SK-N-SH (cell line): Measurements from ENCODE around the gene LAIR2. TPM values are rescaled to one million over a fixed set of nuclear protein-coding genes. Genes with fewer than 3 reads are reported as not detected.

Source experiments
- CTCF ChIA-PET: fragments of 300-600, 350-600 bp; formaldehyde crosslinking; extraction: SDS; loops from one replicate; lab custom pipeline; 2021; lab: Yijun Ruan, JAX
- POLR2A ChIA-PET: fragments of 350-600 bp; sonication (Branson Sonifier 250); formaldehyde crosslinking; extraction: SDS; loops from one replicate; lab custom pipeline; 2020; ENCODE audit warnings: antibody characterized with exemption, inconsistent platforms; lab: Yijun Ruan, JAX
- DNase-seq: peaks from one replicate; pipeline ENCODE4 v3.0.0; 2012
- H2AFZ ChIP-seq: fragments of 200-600 bp; sonication (generic); 2 replicates; pipeline ENCODE4 v1.8.1; 2016; ENCODE audit warnings: antibody characterized with exemption, mild to moderate bottlenecking, low read depth
- H3F3A ChIP-seq: fragments of 200-600 bp; sonication (generic); replicated peaks from 2 replicates; pipeline ENCODE3; 2016; ENCODE audit warnings: antibody characterized with exemption, mild to moderate bottlenecking; ENCODE audit not compliant: insufficient read depth
- H3K27ac ChIP-seq, 2 experiments: fragments of 200-500 bp in 1 of 2; fragments of 200-600 bp in 1 of 2; sonication (Bioruptor generic) in 1 of 2; sonication (generic), shearing (Covaris generic) in 1 of 2; 2 replicates each; pipeline versions ENCODE4 v1.5.1 to v1.6.1; 2014 to 2016; ENCODE audit warnings: low read depth in 2 of 2, inconsistent platforms in 1 of 2, low read length in 1 of 2, mild to moderate bottlenecking in 1 of 2, mixed read lengths in 1 of 2
- H3K27me3 ChIP-seq: fragments of 200-600 bp; sonication (generic), shearing (Covaris generic); 2 replicates; pipeline ENCODE4 v1.6.1; 2016; ENCODE audit warnings: mixed run types; ENCODE audit not compliant: insufficient read depth
- H3K36me3 ChIP-seq, 2 experiments: fragments of 200-500 bp in 1 of 2; fragments of 200-600 bp in 1 of 2; sonication (Bioruptor generic) in 1 of 2; sonication (generic) in 1 of 2; replicated peaks in 1 of 2; 2 replicates each; pipeline versions ENCODE3 to v1.5.1; 2014 to 2016; ENCODE audit warnings: low read length in 1 of 2, mild to moderate bottlenecking in 1 of 2; ENCODE audit not compliant: insufficient read depth in 2 of 2, control insufficient read depth in 1 of 2
- H3K4me1 ChIP-seq, 2 experiments: fragments of 200-500 bp in 1 of 2; fragments of 200-600 bp in 1 of 2; sonication (Bioruptor generic) in 1 of 2; sonication (generic), shearing (Covaris generic) in 1 of 2; 2 replicates each; pipeline versions ENCODE4 v1.5.1 to v1.6.1; 2014 to 2016; ENCODE audit warnings: low read depth in 1 of 2, low read length in 1 of 2, mixed run types in 1 of 2; ENCODE audit not compliant: insufficient read depth in 2 of 2, control insufficient read depth in 1 of 2
- H3K4me2 ChIP-seq: fragments of 200-600 bp; sonication (generic), shearing (Covaris generic); 2 replicates; pipeline ENCODE4 v1.6.1; 2017; ENCODE audit warnings: mixed run types
- H3K4me3 ChIP-seq, 2 experiments: fragments of 200-500 bp in 1 of 2; fragments of 200-600 bp in 1 of 2; sonication (Bioruptor generic) in 1 of 2; sonication (generic), shearing (Covaris generic) in 1 of 2; 2 replicates each; pipeline versions ENCODE4 v1.5.1 to v1.8.1; 2014 to 2016; ENCODE audit warnings: low read depth in 2 of 2, inconsistent platforms in 1 of 2, low read length in 1 of 2, mild to moderate bottlenecking in 1 of 2, mixed read lengths in 1 of 2, moderate library complexity in 1 of 2
- H3K79me2 ChIP-seq: fragments of 200-600 bp; sonication (generic); 2 replicates; pipeline ENCODE4 v1.8.1; 2017; ENCODE audit warnings: mild to moderate bottlenecking; ENCODE audit not compliant: insufficient read depth
- H3K9ac ChIP-seq: fragments of 200-600 bp; sonication (generic); 2 replicates; pipeline ENCODE4 v1.6.1; 2017; ENCODE audit warnings: mixed run types
- H3K9me2 ChIP-seq: fragments of 200-600 bp; sonication (generic); 2 replicates; pipeline ENCODE4 v1.6.1; 2017; ENCODE audit warnings: mixed run types
- H3K9me3 ChIP-seq: fragments of 200-600 bp; sonication (generic); 2 replicates; pipeline ENCODE4 v1.6.1; 2017; ENCODE audit warnings: mixed run types, mild to moderate bottlenecking, moderate library complexity
- H4K20me1 ChIP-seq: fragments of 200-600 bp; sonication (generic); 2 replicates; pipeline ENCODE4 v1.6.1; 2017; ENCODE audit warnings: mild to moderate bottlenecking, mixed run types; ENCODE audit not compliant: insufficient read depth
- CTCF ChIP-seq: fragments of 200-600 bp; sonication (generic); IDR thresholded peaks from 2 replicates; pipeline ENCODE4 v1.6.1; 2017; ENCODE audit warnings: antibody characterized with exemption, mild to moderate bottlenecking, moderate library complexity
- EZH2phosphoT487 ChIP-seq: fragments of 200-600 bp; sonication (generic); IDR thresholded peaks from 2 replicates; pipeline ENCODE4 v1.6.1; 2017; ENCODE audit warnings: low read depth, mixed run types, mild to moderate bottlenecking, antibody characterized with exemption, moderate library complexity, borderline replicate concordance
- JUND ChIP-seq: IDR thresholded peaks from 2 replicates; pipeline ENCODE4 v1.4.0; 2012
- RCOR1 ChIP-seq: fragments of 150-350 bp; IDR thresholded peaks from 2 replicates; pipeline ENCODE4 v1.6.1; 2017; ENCODE audit warnings: antibody characterized with exemption, low read length
- TAF1 ChIP-seq: IDR thresholded peaks from 2 replicates; pipeline ENCODE4 v1.6.1; 2012; ENCODE audit warnings: low read depth, mild to moderate bottlenecking, low read length, moderate library complexity, borderline replicate concordance
- TCF12 ChIP-seq: IDR thresholded peaks from 2 replicates; pipeline ENCODE4 v1.4.0; 2012
- YY1 ChIP-seq: IDR thresholded peaks from 2 replicates; pipeline ENCODE4 v1.4.0; 2012; ENCODE audit warnings: low read depth, mild to moderate bottlenecking
- WGBS: methylation state at CpG from one replicate; pipeline ENCODE4 v1.1.6; 2017; ENCODE audit warnings: low lambda C conversion rate; 5-methylcytosine and 5-hydroxymethylcytosine counted together
- polyA plus RNA-seq, 3 experiments: library from polyadenylated mRNA; depleted of rRNA; stranded (reverse); fragments of >200 nt; gene quantifications; 2 replicates each; pipeline ENCODE4 v1.2.3, GENCODE V29; 2012
- TF ChIP-seq, protein P1 (sequence below): IDR thresholded peaks from 2 replicates; pipeline ENCODE4 v1.6.1; 2012; ENCODE audit warnings: mild to moderate bottlenecking, low read depth, low read length, moderate library complexity
- TF ChIP-seq, protein P2 (sequence below): IDR thresholded peaks from 2 replicates; pipeline ENCODE4; 2012
- TF ChIP-seq, protein P3 (sequence below): fragments of 150-350 bp; IDR thresholded peaks from 2 replicates; pipeline ENCODE4 v1.6.1; 2016; ENCODE audit warnings: mild to moderate bottlenecking, low read depth, low read length

Gene LAIR2
- polyA plus RNA-seq, 1 of the 3 experiments (the other 2 are of a cell fraction) = not detected

- ChIA-PET POLR2A (no interaction called here), CTCF (no interaction called here)
- no peak overlapping the region for H3K9ac ChIP-seq
- peaks cover 6% of the 10 kb centered on the region; the same call in 1 of the 2 replicates for H3K27me3 ChIP-seq
- no peak overlapping the region for H2AFZ ChIP-seq
- 13% methylated on average over 6 of the region's 6 CpGs for WGBS
- H3F3A ChIP-seq = no peaks in the 10 kb centered on the region
- H3K4me3 ChIP-seq = no peak overlapping the region
- H3K79me2 ChIP-seq = no peaks in the 10 kb centered on the region
- no peaks in the 10 kb centered on the region for H4K20me1 ChIP-seq
- H3K9me2 ChIP-seq = no peaks in the 10 kb centered on the region
- H3K9me3 ChIP-seq = no peaks in the 10 kb centered on the region
- no peak for TF ChIP-seq RCOR1
- TF ChIP-seq, protein P1, sequence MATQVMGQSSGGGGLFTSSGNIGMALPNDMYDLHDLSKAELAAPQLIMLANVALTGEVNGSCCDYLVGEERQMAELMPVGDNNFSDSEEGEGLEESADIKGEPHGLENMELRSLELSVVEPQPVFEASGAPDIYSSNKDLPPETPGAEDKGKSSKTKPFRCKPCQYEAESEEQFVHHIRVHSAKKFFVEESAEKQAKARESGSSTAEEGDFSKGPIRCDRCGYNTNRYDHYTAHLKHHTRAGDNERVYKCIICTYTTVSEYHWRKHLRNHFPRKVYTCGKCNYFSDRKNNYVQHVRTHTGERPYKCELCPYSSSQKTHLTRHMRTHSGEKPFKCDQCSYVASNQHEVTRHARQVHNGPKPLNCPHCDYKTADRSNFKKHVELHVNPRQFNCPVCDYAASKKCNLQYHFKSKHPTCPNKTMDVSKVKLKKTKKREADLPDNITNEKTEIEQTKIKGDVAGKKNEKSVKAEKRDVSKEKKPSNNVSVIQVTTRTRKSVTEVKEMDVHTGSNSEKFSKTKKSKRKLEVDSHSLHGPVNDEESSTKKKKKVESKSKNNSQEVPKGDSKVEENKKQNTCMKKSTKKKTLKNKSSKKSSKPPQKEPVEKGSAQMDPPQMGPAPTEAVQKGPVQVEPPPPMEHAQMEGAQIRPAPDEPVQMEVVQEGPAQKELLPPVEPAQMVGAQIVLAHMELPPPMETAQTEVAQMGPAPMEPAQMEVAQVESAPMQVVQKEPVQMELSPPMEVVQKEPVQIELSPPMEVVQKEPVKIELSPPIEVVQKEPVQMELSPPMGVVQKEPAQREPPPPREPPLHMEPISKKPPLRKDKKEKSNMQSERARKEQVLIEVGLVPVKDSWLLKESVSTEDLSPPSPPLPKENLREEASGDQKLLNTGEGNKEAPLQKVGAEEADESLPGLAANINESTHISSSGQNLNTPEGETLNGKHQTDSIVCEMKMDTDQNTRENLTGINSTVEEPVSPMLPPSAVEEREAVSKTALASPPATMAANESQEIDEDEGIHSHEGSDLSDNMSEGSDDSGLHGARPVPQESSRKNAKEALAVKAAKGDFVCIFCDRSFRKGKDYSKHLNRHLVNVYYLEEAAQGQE = no peak
- TF ChIP-seq CTCF = no peak
- no peak for TF ChIP-seq YY1
- no peak for TF ChIP-seq TCF12
- TF ChIP-seq, protein P2, sequence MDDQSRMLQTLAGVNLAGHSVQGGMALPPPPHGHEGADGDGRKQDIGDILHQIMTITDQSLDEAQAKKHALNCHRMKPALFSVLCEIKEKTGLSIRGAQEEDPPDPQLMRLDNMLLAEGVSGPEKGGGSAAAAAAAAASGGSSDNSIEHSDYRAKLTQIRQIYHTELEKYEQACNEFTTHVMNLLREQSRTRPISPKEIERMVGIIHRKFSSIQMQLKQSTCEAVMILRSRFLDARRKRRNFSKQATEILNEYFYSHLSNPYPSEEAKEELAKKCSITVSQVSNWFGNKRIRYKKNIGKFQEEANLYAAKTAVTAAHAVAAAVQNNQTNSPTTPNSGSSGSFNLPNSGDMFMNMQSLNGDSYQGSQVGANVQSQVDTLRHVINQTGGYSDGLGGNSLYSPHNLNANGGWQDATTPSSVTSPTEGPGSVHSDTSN = no peak
- TF ChIP-seq TAF1 = no peak
- no peak for TF ChIP-seq JUND
- TF ChIP-seq, protein P3, sequence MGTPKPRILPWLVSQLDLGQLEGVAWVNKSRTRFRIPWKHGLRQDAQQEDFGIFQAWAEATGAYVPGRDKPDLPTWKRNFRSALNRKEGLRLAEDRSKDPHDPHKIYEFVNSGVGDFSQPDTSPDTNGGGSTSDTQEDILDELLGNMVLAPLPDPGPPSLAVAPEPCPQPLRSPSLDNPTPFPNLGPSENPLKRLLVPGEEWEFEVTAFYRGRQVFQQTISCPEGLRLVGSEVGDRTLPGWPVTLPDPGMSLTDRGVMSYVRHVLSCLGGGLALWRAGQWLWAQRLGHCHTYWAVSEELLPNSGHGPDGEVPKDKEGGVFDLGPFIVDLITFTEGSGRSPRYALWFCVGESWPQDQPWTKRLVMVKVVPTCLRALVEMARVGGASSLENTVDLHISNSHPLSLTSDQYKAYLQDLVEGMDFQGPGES = no peak
- no peak for TF ChIP-seq EZH2phosphoT487
- no peaks in the 10 kb centered on the region for H3K4me1 ChIP-seq
- no peak for DNase-seq
- no peak overlapping the region for H3K4me2 ChIP-seq
- H3K27ac ChIP-seq = no peak overlapping the region
- no peaks in the 10 kb centered on the region for H3K36me3 ChIP-seq
Observed at GRCh38 chr19:54521860-54522513, 19.4 kb downstream of the LAIR2 start.
